ENCODE results near the gene TRAP1. TPM values are rescaled to one million over a fixed set of nuclear protein-coding genes. Genes with fewer than 3 reads are reported as not detected.

TRAP1 gene
- total RNA-seq, 2 experiments from 2014 or later, result 185 to 242 TPM

GRCh38 chr16:3690980-3691720, 26.2 kb downstream of the TRAP1 start:
- TF ChIP-seq EZH2phosphoT487 (IDR thresholded peaks at IDR 0.05; ENCODE audit: borderline replicate concordance, low read depth, low read length) (no peak), CTCF (conservative IDR thresholded peaks at IDR 0.05; ENCODE audit: low read length) (no peak)
- Histone ChIP-seq H3K79me2 (ENCODE audit: insufficient read depth, low read depth, low read length) (peaks cover 4% of the 10 kb centered on the region), H3K4me1 (ENCODE audit: insufficient read depth, low read length, poor library complexity, severe bottlenecking) (no peaks in the 10 kb centered on the region), H3K36me3 (ENCODE audit: insufficient read depth, low read length) (peaks cover 75% of the 10 kb centered on the region), H3K9me3 (ENCODE audit: low read length) (no peaks in the 10 kb centered on the region), H2AFZ (ENCODE audit: low read length) (no peak overlapping the region), H3K27ac (ENCODE audit: low read depth, low read length, poor library complexity, severe bottlenecking) (no peak overlapping the region), H3K4me2 (ENCODE audit: low read length) (no peak overlapping the region), H3K4me3 (ENCODE audit: low read depth, low read length, poor library complexity, severe bottlenecking) (no peak overlapping the region), H4K20me1 (ENCODE audit: insufficient read depth, low read length) (no peaks in the 10 kb centered on the region), H3K9me2 (ENCODE audit: insufficient read depth, low read length) (no peaks in the 10 kb centered on the region)
- no peak for DNase-seq (ENCODE audit: low spot score)
- intact Hi-C loops (cut with micrococcal nuclease; ENCODE audit: unreplicated experiment), result loop anchor here (1.0 kb wide), 1 partner anchor 189 kb away; the partner anchor contains the start of gene CREBBP
- CTCF ChIA-PET (ENCODE audit: unreplicated experiment), result no interaction called here
- BruUV-seq (replicated peaks), result no TSS peak
- POLR2A ChIA-PET, result interaction anchor here (0.6 kb wide), 1 partner anchor 11 kb away, joined by 4 read pairs; no protein-coding TSS in a partner anchor

GRCh38 chr16:3690470-3690928, 26.8 kb downstream of the TRAP1 start:
- Histone ChIP-seq H3K9me3 (ENCODE audit: low read length) (no peaks in the 10 kb centered on the region), H4K20me1 (ENCODE audit: insufficient read depth, low read length) (no peaks in the 10 kb centered on the region), H3K9me2 (ENCODE audit: insufficient read depth, low read length) (no peaks in the 10 kb centered on the region), H3K79me2 (ENCODE audit: insufficient read depth, low read depth, low read length) (no peaks in the 10 kb centered on the region; the same call in 1 of the 2 replicates), H3K36me3 (ENCODE audit: insufficient read depth, low read length) (peaks cover 75% of the 10 kb centered on the region), H3K4me2 (ENCODE audit: low read length) (no peak overlapping the region), H3K4me1 (ENCODE audit: insufficient read depth, low read length, poor library complexity, severe bottlenecking) (no peaks in the 10 kb centered on the region), H2AFZ (ENCODE audit: low read length) (no peak overlapping the region), H3K4me3 (ENCODE audit: low read depth, low read length, poor library complexity, severe bottlenecking) (no peak overlapping the region), H3K27ac (ENCODE audit: low read depth, low read length, poor library complexity, severe bottlenecking) (no peak overlapping the region)
- no TSS peak for BruUV-seq (replicated peaks)
- POLR2A ChIA-PET, result no interaction called here
- CTCF ChIA-PET (ENCODE audit: unreplicated experiment), result no interaction called here
- TF ChIP-seq EZH2phosphoT487 (IDR thresholded peaks at IDR 0.05; ENCODE audit: borderline replicate concordance, low read depth, low read length), result no peak
- peak; percentile 96 for TF ChIP-seq CTCF (conservative IDR thresholded peaks at IDR 0.05; ENCODE audit: low read length)
- intact Hi-C loops (cut with micrococcal nuclease; ENCODE audit: unreplicated experiment), result loop anchor here (1.0 kb wide), 1 partner anchor 190 kb away; the partner anchor contains the start of gene CREBBP
- DNase-seq (ENCODE audit: low spot score), result peak; percentile 82

GRCh38 chr16:3689731-3690130, 27.6 kb downstream of the TRAP1 start:
- H3K4me3 ChIP-seq (ENCODE audit: low read depth, low read length, poor library complexity, severe bottlenecking), result no peak overlapping the region
- H3K36me3 ChIP-seq (ENCODE audit: insufficient read depth, low read length), result peaks cover 75% of the 10 kb centered on the region
- no peak overlapping the region for H3K4me2 ChIP-seq (ENCODE audit: low read length)
- no peaks in the 10 kb centered on the region for H3K9me2 ChIP-seq (ENCODE audit: insufficient read depth, low read length)
- H3K4me1 ChIP-seq (ENCODE audit: insufficient read depth, low read length, poor library complexity, severe bottlenecking), result no peaks in the 10 kb centered on the region
- H2AFZ ChIP-seq (ENCODE audit: low read length), result no peak overlapping the region
- H3K27ac ChIP-seq (ENCODE audit: low read depth, low read length, poor library complexity, severe bottlenecking), result no peak overlapping the region
- POLR2A ChIA-PET, result no interaction called here
- H4K20me1 ChIP-seq (ENCODE audit: insufficient read depth, low read length), result no peaks in the 10 kb centered on the region
- DNase-seq (ENCODE audit: low spot score), result no peak
- CTCF ChIA-PET (ENCODE audit: unreplicated experiment), result no interaction called here
- H3K9me3 ChIP-seq (ENCODE audit: low read length), result no peaks in the 10 kb centered on the region
- intact Hi-C loops (cut with micrococcal nuclease; ENCODE audit: unreplicated experiment), result loop anchor here (1.0 kb wide), 1 partner anchor 191 kb away; the partner anchor contains the start of gene CREBBP
- BruUV-seq (replicated peaks), result no TSS peak
- TF ChIP-seq CTCF (conservative IDR thresholded peaks at IDR 0.05; ENCODE audit: low read length) (no peak), EZH2phosphoT487 (IDR thresholded peaks at IDR 0.05; ENCODE audit: borderline replicate concordance, low read depth, low read length) (no peak)
- H3K79me2 ChIP-seq (ENCODE audit: insufficient read depth, low read depth, low read length), result no peaks in the 10 kb centered on the region

Measured in OCI-LY7 (cell line).